HEK293 (cell line): Measurements from ENCODE around the gene CYB5D1.

Experiments
- CTCF ChIA-PET: fragments of 350-600 bp; formaldehyde crosslinking; extraction: SDS; loops from one replicate; lab custom pipeline; 2021; ENCODE audit warnings: antibody characterized with exemption; lab: Yijun Ruan, JAX
- POLR2A ChIA-PET: fragments of 300-600 bp; formaldehyde crosslinking; extraction: SDS; loops from one replicate; lab custom pipeline; 2020; ENCODE audit warnings: antibody characterized with exemption, inconsistent platforms; lab: Yijun Ruan, JAX
- H3K27ac ChIP-seq: fragments of 200-500 bp; sonication (Bioruptor generic); 2 replicates; pipeline ENCODE4 v1.5.1; 2014; ENCODE audit warnings: low read depth, low read length, control low read depth, inconsistent platforms; ENCODE audit errors: extremely low read depth
- H3K36me3 ChIP-seq, 2 experiments: fragments of 200-500 bp in 1 of 2; sonication (Bioruptor generic) in 1 of 2; 1 replicate in 1 of 2; 2 replicates in 1 of 2; pipeline ENCODE4 v1.5.1; 2014 to 2017; ENCODE audit warnings: inconsistent platforms in 2 of 2, low read length in 2 of 2; ENCODE audit not compliant: control insufficient read depth in 2 of 2, insufficient read depth in 1 of 2
- H3K4me1 ChIP-seq: fragments of 200-500 bp; sonication (Bioruptor generic); 2 replicates; pipeline ENCODE4 v1.5.1; 2014; ENCODE audit warnings: mild to moderate bottlenecking, low read length, inconsistent platforms; ENCODE audit not compliant: control insufficient read depth, insufficient read depth
- H3K4me3 ChIP-seq: 2 replicates; pipeline ENCODE4 v1.5.1; 2011; ENCODE audit warnings: low read depth, mild to moderate bottlenecking, control low read depth, low read length, moderate library complexity
- H3K9me3 ChIP-seq: fragments of 200-500 bp; sonication (Bioruptor generic); 2 replicates; pipeline ENCODE4 v1.5.1; 2014; ENCODE audit warnings: low read depth, low read length, inconsistent platforms; ENCODE audit not compliant: control insufficient read depth, insufficient read depth
- BCL11A ChIP-seq: fragments of 450-650 bp; formaldehyde crosslinking; IDR thresholded peaks from 2 replicates; pipeline ENCODE4 v1.5.1; 2016; ENCODE audit warnings: low read depth, missing biosample characterization, missing genetic modification characterization
- GLI4 ChIP-seq: fragments of 450-650 bp; formaldehyde crosslinking; IDR thresholded peaks from 2 replicates; pipeline ENCODE4 v1.5.1; 2016; ENCODE audit warnings: missing biosample characterization, missing genetic modification characterization
- HOXC10 ChIP-seq: sonication (generic); formaldehyde crosslinking; IDR thresholded peaks from 2 replicates; pipeline ENCODE4 v1.8.1; 2023; ENCODE audit warnings: mild to moderate bottlenecking, missing genetic modification reagents
- KLF10 ChIP-seq: fragments of 450-650 bp; IDR thresholded peaks from 2 replicates; pipeline ENCODE4 v1.5.1; 2018; ENCODE audit warnings: missing biosample characterization, mild to moderate bottlenecking, missing genetic modification characterization
- OSR2 ChIP-seq: fragments of 450-650 bp; formaldehyde crosslinking; IDR thresholded peaks from 2 replicates; pipeline ENCODE4 v1.5.1; 2016; ENCODE audit warnings: missing biosample characterization, missing genetic modification characterization
- REST ChIP-seq: fragments of 450-650 bp; formaldehyde crosslinking; IDR thresholded peaks from 2 replicates; pipeline ENCODE4 v1.5.1; 2016; ENCODE audit warnings: missing biosample characterization, missing genetic modification characterization
- ZBTB48 ChIP-seq: fragments of 450-650 bp; formaldehyde crosslinking; IDR thresholded peaks from 2 replicates; pipeline ENCODE4 v1.5.1; 2016; ENCODE audit warnings: missing biosample characterization, missing genetic modification characterization
- ZEB2 ChIP-seq: fragments of 450-650 bp; formaldehyde crosslinking; IDR thresholded peaks from 2 replicates; pipeline ENCODE4 v1.5.1; 2016; ENCODE audit warnings: missing biosample characterization, missing genetic modification characterization
- ZNF18 ChIP-seq: fragments of 450-650 bp; formaldehyde crosslinking; IDR thresholded peaks from 2 replicates; pipeline ENCODE4 v1.5.1; 2016; ENCODE audit warnings: missing biosample characterization, missing genetic modification characterization
- ZNF24 ChIP-seq: fragments of 450-650 bp; formaldehyde crosslinking; IDR thresholded peaks from 2 replicates; pipeline ENCODE4 v1.5.1; 2016; ENCODE audit warnings: missing biosample characterization, missing genetic modification characterization
- ZNF341 ChIP-seq: fragments of 450-650 bp; formaldehyde crosslinking; IDR thresholded peaks from 2 replicates; pipeline ENCODE4; 2016; ENCODE audit warnings: low read depth, missing biosample characterization, missing genetic modification characterization
- ZNF48 ChIP-seq: fragments of 450-650 bp; formaldehyde crosslinking; IDR thresholded peaks from 2 replicates; pipeline ENCODE4 v1.5.1; 2016; ENCODE audit warnings: missing biosample characterization, missing genetic modification characterization
- ZNF521 ChIP-seq: fragments of 450-650 bp; formaldehyde crosslinking; IDR thresholded peaks from 2 replicates; pipeline ENCODE4 v1.5.1; 2017; ENCODE audit warnings: missing biosample characterization, mild to moderate bottlenecking, missing genetic modification characterization
- ZNF558 ChIP-seq: fragments of 450-650 bp; formaldehyde crosslinking; IDR thresholded peaks from 2 replicates; pipeline ENCODE4 v1.5.1; 2016; ENCODE audit warnings: missing biosample characterization, missing genetic modification characterization
- ZNF571 ChIP-seq: fragments of 450-650 bp; formaldehyde crosslinking; IDR thresholded peaks from 2 replicates; pipeline ENCODE4 v1.5.0; 2017; ENCODE audit warnings: missing biosample characterization, missing genetic modification characterization
- ZNF621 ChIP-seq: fragments of 450-650 bp; formaldehyde crosslinking; IDR thresholded peaks from 2 replicates; pipeline ENCODE4 v1.5.1; 2017; ENCODE audit warnings: missing biosample characterization, missing genetic modification characterization
- ZNF660 ChIP-seq: fragments of 450-650 bp; IDR thresholded peaks from 2 replicates; pipeline ENCODE4 v1.5.1; 2018; ENCODE audit warnings: missing biosample characterization, mild to moderate bottlenecking, missing genetic modification characterization
- ZNF76 ChIP-seq: fragments of 450-650 bp; formaldehyde crosslinking; IDR thresholded peaks from 2 replicates; pipeline ENCODE4; 2016; ENCODE audit warnings: low read depth, missing biosample characterization, missing genetic modification characterization, borderline replicate concordance
- TF ChIP-seq, protein P1 (sequence below): fragments of 450-650 bp; formaldehyde crosslinking; IDR thresholded peaks from 2 replicates; pipeline ENCODE4 v1.5.1; 2017; ENCODE audit warnings: missing biosample characterization, mild to moderate bottlenecking, missing genetic modification characterization, moderate library complexity
- TF ChIP-seq, protein P2 (sequence below): fragments of 450-650 bp; formaldehyde crosslinking; IDR thresholded peaks from 2 replicates; pipeline ENCODE4 v1.5.1; 2016; ENCODE audit warnings: missing biosample characterization, missing genetic modification characterization, borderline replicate concordance

The CYB5D1 gene

DNA sequence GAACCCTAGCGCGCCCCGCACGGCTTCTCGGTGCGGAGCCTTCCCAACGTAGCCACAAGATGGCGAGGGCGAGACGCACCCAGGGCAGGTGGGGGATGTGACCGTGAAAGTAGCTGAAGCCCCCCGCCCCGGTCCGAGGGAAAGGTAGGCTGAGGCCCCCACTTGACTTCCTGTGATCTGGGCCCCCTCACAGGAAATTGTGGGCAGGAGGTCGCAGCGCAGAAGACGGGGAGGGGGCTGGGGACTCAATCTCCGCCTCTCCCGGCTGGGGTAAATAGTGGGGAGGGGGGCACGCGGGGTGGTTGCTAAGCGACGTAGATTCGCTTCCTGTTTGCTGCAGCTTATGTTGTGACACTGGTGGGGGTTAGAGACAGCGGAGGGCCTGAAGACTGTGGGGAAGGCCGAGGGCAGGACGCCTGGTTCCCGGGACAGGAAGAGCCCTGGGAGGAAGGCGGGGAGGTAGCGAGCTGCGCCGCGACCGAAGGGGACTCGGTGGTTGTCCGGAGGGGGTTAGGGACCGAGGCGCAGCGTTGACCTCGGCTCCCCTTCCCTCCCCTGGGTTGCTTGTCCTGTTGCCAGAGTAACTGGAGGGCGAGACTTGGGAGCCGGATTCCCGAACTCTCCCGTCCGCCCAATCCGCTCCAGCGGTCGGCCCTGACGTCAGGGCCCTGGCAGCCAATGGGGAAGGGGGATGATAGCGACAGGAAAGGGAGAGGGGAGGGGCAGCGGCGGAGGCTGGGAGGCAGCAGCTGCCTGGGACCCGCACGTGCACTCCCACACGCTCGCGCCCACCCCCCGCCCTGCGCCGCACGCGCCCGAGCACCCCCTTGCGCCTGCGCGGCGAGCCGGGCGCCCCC lies 22.6 kb upstream of the CYB5D1 start (continued):
- TF ChIP-seq REST (tag by site-specific recombination) (no peak), BCL11A (tag by site-specific recombination) (peak; percentile 67; the same call in 1 of the 2 replicates), ZNF558 (tag by site-specific recombination) (no peak; the same call in 1 of the 2 replicates), ZNF521 (tag by site-specific recombination) (no peak), ZBTB48 (tag by site-specific recombination) (peak; percentile 100), ZNF24 (tag by site-specific recombination) (peak; percentile 30; the same call in 1 of the 2 replicates), HOXC10 (CRISPR knock-in tag) (no peak)
- TF ChIP-seq, protein P1, sequence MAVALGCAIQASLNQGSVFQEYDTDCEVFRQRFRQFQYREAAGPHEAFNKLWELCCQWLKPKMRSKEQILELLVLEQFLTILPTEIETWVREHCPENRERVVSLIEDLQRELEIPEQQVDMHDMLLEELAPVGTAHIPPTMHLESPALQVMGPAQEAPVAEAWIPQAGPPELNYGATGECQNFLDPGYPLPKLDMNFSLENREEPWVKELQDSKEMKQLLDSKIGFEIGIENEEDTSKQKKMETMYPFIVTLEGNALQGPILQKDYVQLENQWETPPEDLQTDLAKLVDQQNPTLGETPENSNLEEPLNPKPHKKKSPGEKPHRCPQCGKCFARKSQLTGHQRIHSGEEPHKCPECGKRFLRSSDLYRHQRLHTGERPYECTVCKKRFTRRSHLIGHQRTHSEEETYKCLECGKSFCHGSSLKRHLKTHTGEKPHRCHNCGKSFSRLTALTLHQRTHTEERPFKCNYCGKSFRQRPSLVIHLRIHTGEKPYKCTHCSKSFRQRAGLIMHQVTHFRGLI = no peak
- TF ChIP-seq, protein P2, sequence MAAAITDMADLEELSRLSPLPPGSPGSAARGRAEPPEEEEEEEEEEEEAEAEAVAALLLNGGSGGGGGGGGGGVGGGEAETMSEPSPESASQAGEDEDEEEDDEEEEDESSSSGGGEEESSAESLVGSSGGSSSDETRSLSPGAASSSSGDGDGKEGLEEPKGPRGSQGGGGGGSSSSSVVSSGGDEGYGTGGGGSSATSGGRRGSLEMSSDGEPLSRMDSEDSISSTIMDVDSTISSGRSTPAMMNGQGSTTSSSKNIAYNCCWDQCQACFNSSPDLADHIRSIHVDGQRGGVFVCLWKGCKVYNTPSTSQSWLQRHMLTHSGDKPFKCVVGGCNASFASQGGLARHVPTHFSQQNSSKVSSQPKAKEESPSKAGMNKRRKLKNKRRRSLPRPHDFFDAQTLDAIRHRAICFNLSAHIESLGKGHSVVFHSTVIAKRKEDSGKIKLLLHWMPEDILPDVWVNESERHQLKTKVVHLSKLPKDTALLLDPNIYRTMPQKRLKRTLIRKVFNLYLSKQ (tag by site-specific recombination) = no peak

- peak overlapping the region; percentile 100 for H3K27ac ChIP-seq
- no peaks in the 10 kb centered on the region for H3K9me3 ChIP-seq
- ChIA-PET CTCF (interaction anchor here (0.6 to 2.9 kb wide), 14 partner anchors 9 to 442 kb away, joined by 3 to 16 read pairs (median 5); partner anchors contain the start of gene NAA38), POLR2A (interaction anchor here (0.6 to 6.1 kb wide), 13 partner anchors 8 to 337 kb away, joined by 3 to 56 read pairs (median 3); partner anchors contain the start of genes CNTROB, CYB5D1, NAA38 and TMEM88)
- peaks cover 28% of the 10 kb centered on the region for H3K4me1 ChIP-seq
- H3K36me3 ChIP-seq = peaks cover 0 to 7% of the 10 kb centered on the region in 2 experiments; a peak in 1 of 3 replicates
- peak overlapping the region; percentile 60 for H3K4me3 ChIP-seq
- TF ChIP-seq GLI4 (peak; percentile 43; the same call in 1 of the 2 replicates), KLF10 (tag by site-specific recombination) (peak; percentile 53; the same call in 1 of the 2 replicates), ZEB2 (tag by site-specific recombination) (peak; percentile 79), ZNF341 (tag by site-specific recombination) (peak; percentile 98), ZNF621 (tag by site-specific recombination) (no peak), ZNF48 (tag by site-specific recombination) (no peak), ZNF76 (peak; percentile 61; the same call in 1 of the 2 replicates), ZNF660 (tag by site-specific recombination) (0 out of 2 replicates have a peak, but pooled peaks have one; percentile 51), ZNF571 (tag by site-specific recombination) (no peak), ZNF18 (no peak), OSR2 (tag by site-specific recombination) (0 out of 2 replicates have a peak, but pooled peaks have one; percentile 40)
Measured at GRCh38 chr17:7835814-7836595, 21.8 kb upstream of the CYB5D1 start.
